ENCODE measurements around the gene GRM2.
A peak's percentile ranks its signal among the peaks of the same experiment; 100 is the strongest.

The GRM2 gene

DNA sequence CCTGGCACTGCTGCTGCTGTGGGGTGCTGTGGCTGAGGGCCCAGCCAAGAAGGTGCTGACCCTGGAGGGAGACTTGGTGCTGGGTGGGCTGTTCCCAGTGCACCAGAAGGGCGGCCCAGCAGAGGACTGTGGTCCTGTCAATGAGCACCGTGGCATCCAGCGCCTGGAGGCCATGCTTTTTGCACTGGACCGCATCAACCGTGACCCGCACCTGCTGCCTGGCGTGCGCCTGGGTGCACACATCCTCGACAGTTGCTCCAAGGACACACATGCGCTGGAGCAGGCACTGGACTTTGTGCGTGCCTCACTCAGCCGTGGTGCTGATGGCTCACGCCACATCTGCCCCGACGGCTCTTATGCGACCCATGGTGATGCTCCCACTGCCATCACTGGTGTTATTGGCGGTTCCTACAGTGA is 2.1 kb downstream of the GRM2 start:
- H3K36me3 ChIP-seq (ENCODE audit: insufficient read depth, low read length): peaks cover 16% of the 10 kb centered on the region
- H3K27ac ChIP-seq (ENCODE audit: low read length): no peak overlapping the region
- no peak overlapping the region for H3K9ac ChIP-seq (ENCODE audit: low read depth, low read length)
- no peaks in the 10 kb centered on the region for H3K79me2 ChIP-seq (ENCODE audit: insufficient read depth, low read length)
- no peak overlapping the region for H3K4me3 ChIP-seq (ENCODE audit: low read depth in 1 of 2, low read length in 2 of 2)
- H4K20me1 ChIP-seq (ENCODE audit: insufficient read depth, low read length): peaks cover 22% of the 10 kb centered on the region
- H3K4me2 ChIP-seq (ENCODE audit: insufficient read depth, low read length): no peak overlapping the region
- H3K9me3 ChIP-seq (ENCODE audit: insufficient read depth, low read length, severe bottlenecking): no peaks in the 10 kb centered on the region
- H2AFZ ChIP-seq (ENCODE audit: low read depth, low read length): no peak overlapping the region
- DNase-seq: no peak
- TF ChIP-seq, protein P1, sequence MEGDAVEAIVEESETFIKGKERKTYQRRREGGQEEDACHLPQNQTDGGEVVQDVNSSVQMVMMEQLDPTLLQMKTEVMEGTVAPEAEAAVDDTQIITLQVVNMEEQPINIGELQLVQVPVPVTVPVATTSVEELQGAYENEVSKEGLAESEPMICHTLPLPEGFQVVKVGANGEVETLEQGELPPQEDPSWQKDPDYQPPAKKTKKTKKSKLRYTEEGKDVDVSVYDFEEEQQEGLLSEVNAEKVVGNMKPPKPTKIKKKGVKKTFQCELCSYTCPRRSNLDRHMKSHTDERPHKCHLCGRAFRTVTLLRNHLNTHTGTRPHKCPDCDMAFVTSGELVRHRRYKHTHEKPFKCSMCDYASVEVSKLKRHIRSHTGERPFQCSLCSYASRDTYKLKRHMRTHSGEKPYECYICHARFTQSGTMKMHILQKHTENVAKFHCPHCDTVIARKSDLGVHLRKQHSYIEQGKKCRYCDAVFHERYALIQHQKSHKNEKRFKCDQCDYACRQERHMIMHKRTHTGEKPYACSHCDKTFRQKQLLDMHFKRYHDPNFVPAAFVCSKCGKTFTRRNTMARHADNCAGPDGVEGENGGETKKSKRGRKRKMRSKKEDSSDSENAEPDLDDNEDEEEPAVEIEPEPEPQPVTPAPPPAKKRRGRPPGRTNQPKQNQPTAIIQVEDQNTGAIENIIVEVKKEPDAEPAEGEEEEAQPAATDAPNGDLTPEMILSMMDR (IDR thresholded peaks at IDR 0.05; ENCODE audit: borderline replicate concordance, extremely low read depth, low read length, poor library complexity, severe bottlenecking): no peak
- no peak for TF ChIP-seq EZH2 (IDR thresholded peaks at IDR 0.05; ENCODE audit: borderline replicate concordance, low read depth, low read length, severe bottlenecking)
- ATAC-seq (ENCODE audit: insufficient read depth, low read depth): no peak
- no peaks in the 10 kb centered on the region for H3K4me1 ChIP-seq (ENCODE audit: insufficient read depth, low read length)
- H3K27me3 ChIP-seq (ENCODE audit: insufficient read depth, low read length, poor library complexity): no peaks in the 10 kb centered on the region

DNA sequence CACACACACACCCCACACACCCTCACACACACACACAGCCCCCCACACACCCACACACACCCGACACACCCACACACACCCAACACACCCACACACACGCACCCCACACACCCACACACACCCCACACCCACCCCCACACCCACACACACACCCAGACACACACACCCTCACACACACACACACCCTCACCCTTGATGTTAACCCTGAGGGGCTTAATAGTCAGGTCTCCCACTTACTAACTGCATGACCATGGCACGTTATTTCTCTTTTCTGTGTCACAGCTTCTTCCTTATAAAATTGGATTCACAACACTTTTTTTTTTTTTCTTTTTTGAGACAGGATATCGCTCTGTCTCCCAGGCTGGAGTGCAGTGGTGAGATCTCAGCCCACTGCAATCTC is 2.8 kb downstream of the GRM2 start:
- Histone ChIP-seq H3K9me3 (ENCODE audit: insufficient read depth, low read length, severe bottlenecking) (no peaks in the 10 kb centered on the region), H3K4me3 (ENCODE audit: low read depth in 1 of 2, low read length in 2 of 2) (no peak overlapping the region), H3K4me2 (ENCODE audit: insufficient read depth, low read length) (no peak overlapping the region), H3K36me3 (ENCODE audit: insufficient read depth, low read length) (peaks cover 9% of the 10 kb centered on the region), H4K20me1 (ENCODE audit: insufficient read depth, low read length) (peaks cover 19% of the 10 kb centered on the region), H3K4me1 (ENCODE audit: insufficient read depth, low read length) (no peaks in the 10 kb centered on the region), H3K27me3 (ENCODE audit: insufficient read depth, low read length, poor library complexity) (no peaks in the 10 kb centered on the region), H3K27ac (ENCODE audit: low read length) (no peak overlapping the region), H3K79me2 (ENCODE audit: insufficient read depth, low read length) (no peaks in the 10 kb centered on the region), H3K9ac (ENCODE audit: low read depth, low read length) (no peak overlapping the region), H2AFZ (ENCODE audit: low read depth, low read length) (no peak overlapping the region)
- ATAC-seq (ENCODE audit: insufficient read depth, low read depth) (no peak), DNase-seq (no peak)
- TF ChIP-seq, protein P1 (IDR thresholded peaks at IDR 0.05; ENCODE audit: borderline replicate concordance, extremely low read depth, low read length, poor library complexity, severe bottlenecking): no peak
- TF ChIP-seq EZH2 (IDR thresholded peaks at IDR 0.05; ENCODE audit: borderline replicate concordance, low read depth, low read length, severe bottlenecking): no peak

DNA sequence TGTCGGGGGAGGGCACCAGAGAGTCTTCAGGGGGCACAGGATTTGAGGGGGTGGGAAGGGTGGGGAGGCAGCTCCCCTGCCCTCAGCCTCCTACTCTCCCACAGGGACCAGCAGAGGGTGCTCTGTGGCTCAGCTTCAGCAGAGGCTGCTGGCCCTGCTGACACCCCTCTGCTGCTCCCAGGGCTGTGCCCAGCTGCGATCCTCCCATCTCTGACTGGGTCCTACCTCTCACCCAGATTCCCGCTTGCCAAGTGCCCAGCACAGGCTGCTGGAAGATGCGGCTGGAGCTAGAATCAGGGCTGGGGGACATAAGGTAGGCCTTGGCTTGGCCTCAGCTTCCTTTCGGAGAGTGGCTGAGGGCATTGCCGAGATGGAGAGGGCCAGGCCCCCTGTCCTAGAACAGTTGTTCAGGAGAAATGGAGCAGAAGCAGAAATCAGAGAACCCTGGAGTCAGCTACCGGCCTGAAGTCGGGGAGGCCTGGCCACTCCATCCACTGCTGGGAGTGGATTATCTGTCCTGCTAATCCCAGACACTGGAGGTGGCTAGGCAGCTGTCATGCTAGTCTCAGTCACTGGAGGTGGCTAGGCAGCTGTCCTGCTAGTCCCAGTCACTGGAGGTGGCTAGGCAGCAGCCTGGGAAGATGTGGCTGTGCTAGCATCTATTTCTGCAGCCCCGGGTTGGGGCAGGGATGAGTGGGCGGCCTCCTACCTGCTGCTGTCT is 3.9 kb downstream of the GRM2 start:
- H3K9me3 ChIP-seq (ENCODE audit: insufficient read depth, low read length, severe bottlenecking): no peaks in the 10 kb centered on the region
- H3K36me3 ChIP-seq (ENCODE audit: insufficient read depth, low read length): no peaks in the 10 kb centered on the region
- H3K27me3 ChIP-seq (ENCODE audit: insufficient read depth, low read length, poor library complexity): no peaks in the 10 kb centered on the region
- no peaks in the 10 kb centered on the region for H3K4me1 ChIP-seq (ENCODE audit: insufficient read depth, low read length)
- H2AFZ ChIP-seq (ENCODE audit: low read depth, low read length): no peak overlapping the region
- H3K4me3 ChIP-seq (ENCODE audit: low read depth in 1 of 2, low read length in 2 of 2): no peak overlapping the region
- no peak overlapping the region for H3K9ac ChIP-seq (ENCODE audit: low read depth, low read length)
- DNase-seq (peak; percentile 19), ATAC-seq (ENCODE audit: insufficient read depth, low read depth) (peak; percentile 60)
- no peak overlapping the region for H3K27ac ChIP-seq (ENCODE audit: low read length)
- no peak for TF ChIP-seq EZH2 (IDR thresholded peaks at IDR 0.05; ENCODE audit: borderline replicate concordance, low read depth, low read length, severe bottlenecking)
- TF ChIP-seq, protein P1 (IDR thresholded peaks at IDR 0.05; ENCODE audit: borderline replicate concordance, extremely low read depth, low read length, poor library complexity, severe bottlenecking): peak; percentile 42
- no peak overlapping the region for H3K4me2 ChIP-seq (ENCODE audit: insufficient read depth, low read length)
- H3K79me2 ChIP-seq (ENCODE audit: insufficient read depth, low read length): no peaks in the 10 kb centered on the region
- peaks cover 8% of the 10 kb centered on the region for H4K20me1 ChIP-seq (ENCODE audit: insufficient read depth, low read length)

Data from DND-41 (cell line).